ENCODE results near the gene ATP6V0A1.

DNA sequence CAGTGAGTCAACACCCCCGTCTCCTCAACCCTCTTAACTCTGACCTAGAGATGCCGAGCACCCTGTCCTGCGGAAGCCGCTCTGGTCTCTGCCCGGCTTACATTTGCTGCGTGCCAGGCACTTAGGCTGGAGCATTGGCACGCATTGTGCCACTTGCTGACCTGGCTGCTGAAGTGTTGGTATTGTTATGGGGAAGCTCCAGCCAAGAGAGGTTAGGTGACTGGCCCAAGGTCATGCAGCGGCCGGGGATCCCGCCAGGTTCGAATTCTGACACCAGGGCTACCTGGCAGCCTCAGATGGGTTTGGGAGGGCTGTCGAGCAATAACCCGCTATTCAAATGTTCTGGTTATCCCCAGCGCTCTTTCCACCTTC, 89.0 kb downstream of the ATP6V0A1 start:
- TF ChIP-seq POLR2A (IDR thresholded peaks at IDR 0.05; ENCODE audit: low read length) (no peak), GATA1 (IDR thresholded peaks at IDR 0.05; ENCODE audit: low read depth, low read length) (no peak)

Measured in erythroblast (primary cell).